Caco-2 (cell line): ENCODE data around the gene NUP88. TPM values are rescaled to one million over a fixed set of nuclear protein-coding genes. Genes with fewer than 3 reads are reported as not detected.

Experiments
- BruUV-seq: library from RNA; stranded (reverse); fragments of 400-500 nt; replicated peaks from 2 replicates; lab custom pipeline; 2021; lab: Mats Ljungman, UMichigan
- CTCF ChIA-PET: fragments of 300-600 bp; sonication (Branson Sonifier 250); formaldehyde crosslinking; loops from one replicate; lab custom pipeline; 2022; ENCODE audit warnings: antibody characterized with exemption; lab: Charles Lee
- POLR2A ChIA-PET: fragments of 300-600 bp; sonication (Branson Sonifier 250); formaldehyde crosslinking; loops from one replicate; lab custom pipeline; 2022; ENCODE audit warnings: antibody characterized with exemption; lab: Charles Lee
- DNase-seq, 2 experiments: peaks; one replicate each; pipeline versions ENCODE4 v3.0.0 to v3.0.0-alpha.2; 2020 to 2022
- H3K27me3 ChIP-seq: replicated peaks from 2 replicates; pipeline ENCODE4 v1.6.0; 2011; ENCODE audit warnings: low read length; ENCODE audit not compliant: control insufficient read depth, insufficient read depth
- H3K36me3 ChIP-seq: 2 replicates; pipeline ENCODE4 v1.5.1; 2011; ENCODE audit warnings: low read length; ENCODE audit not compliant: control insufficient read depth, insufficient read depth
- H3K4me1 ChIP-seq: fragments of 250-450 bp; sonication (Bioruptor Pico); 2 replicates; pipeline ENCODE4 v1.5.1; 2020; ENCODE audit warnings: mild to moderate bottlenecking
- H3K4me3 ChIP-seq: 2 replicates; pipeline ENCODE4 v1.5.1; 2011; ENCODE audit warnings: low read depth, mild to moderate bottlenecking, control low read depth, low read length
- H3K9me3 ChIP-seq: fragments of 250-450 bp; sonication (Bioruptor Pico); 2 replicates; pipeline ENCODE4 v1.5.1; 2020; ENCODE audit warnings: mild to moderate bottlenecking, moderate library complexity
- H3K27ac Mint-ChIP-seq: one replicate; pipeline ENCODE4 v1.8.0; 2022; ENCODE audit warnings: mixed read lengths; ENCODE audit not compliant: unreplicated experiment
- H3K27me3 Mint-ChIP-seq: one replicate; pipeline ENCODE4 v1.8.0; 2022; ENCODE audit warnings: mixed read lengths; ENCODE audit not compliant: insufficient read depth, unreplicated experiment
- H3K36me3 Mint-ChIP-seq: one replicate; pipeline ENCODE4 v1.8.0; 2022; ENCODE audit warnings: mild to moderate bottlenecking, mixed read lengths; ENCODE audit not compliant: insufficient read depth, unreplicated experiment
- H3K4me1 Mint-ChIP-seq: one replicate; pipeline ENCODE4 v1.8.0; 2022; ENCODE audit warnings: low read depth, mixed read lengths; ENCODE audit not compliant: unreplicated experiment
- H3K4me3 Mint-ChIP-seq: one replicate; pipeline ENCODE4 v1.8.0; 2022; ENCODE audit warnings: mild to moderate bottlenecking, moderate library complexity, mixed read lengths; ENCODE audit not compliant: unreplicated experiment
- H3K9me3 Mint-ChIP-seq: one replicate; pipeline ENCODE4 v1.8.0; 2022; ENCODE audit warnings: mixed read lengths; ENCODE audit not compliant: unreplicated experiment
- CTCF ChIP-seq, 2 experiments: fragments of 200-600 bp in 1 of 2; IDR thresholded peaks; 1 replicate in 1 of 2; 2 replicates in 1 of 2; pipeline versions ENCODE4 v1.5.1 to v1.8.0; 2011 to 2022; ENCODE audit warnings: antibody characterized with exemption in 1 of 2, control low read depth in 1 of 2, inconsistent platforms in 1 of 2, low read depth in 1 of 2, low read length in 1 of 2, mild to moderate bottlenecking in 1 of 2, moderate library complexity in 1 of 2; ENCODE audit not compliant: insufficient read depth in 1 of 2, severe bottlenecking in 1 of 2, unreplicated experiment in 1 of 2
- intact Hi-C: fragments of 100-400 bp; cut with micrococcal nuclease; formaldehyde crosslinking; loops from one replicate; pipeline ENCODE4 v1.10.0; 2022; ENCODE audit not compliant: unreplicated experiment
- total RNA-seq: library from RNA; stranded (reverse); gene quantifications from 2 replicates; pipeline ENCODE4 v1.2.3, GENCODE V29; 2022

NUP88 gene
- total RNA-seq, 1 experiment from 2014 or later, result 52.3 TPM

- Mint-ChIP-seq H3K4me3 (no peak overlapping the region), H3K36me3 (peaks cover 12% of the 10 kb centered on the region), H3K27me3 (no peaks in the 10 kb centered on the region), H3K4me1 (no peaks in the 10 kb centered on the region), H3K9me3 (no peaks in the 10 kb centered on the region), H3K27ac (no peak overlapping the region)
- no TSS peak for BruUV-seq
- CTCF ChIA-PET, result no interaction called here
- TF ChIP-seq CTCF (IDR thresholded peaks at IDR 0.05; ENCODE audit: insufficient read depth in 1 of 2, low read depth in 1 of 2, low read length in 1 of 2, severe bottlenecking in 1 of 2, unreplicated experiment in 1 of 2), result no peak
- Histone ChIP-seq H3K36me3 (no peaks in the 10 kb centered on the region), H3K4me3 (no peak overlapping the region), H3K9me3 (no peaks in the 10 kb centered on the region), H3K27me3 (no peaks in the 10 kb centered on the region), H3K4me1 (no peaks in the 10 kb centered on the region)
- intact Hi-C loops, result no loop called here
- POLR2A ChIA-PET, result no interaction called here
- no peak for DNase-seq
These were observed 57.2 kb downstream of the NUP88 start for GRCh38 chr17:5362162-5362811.

GRCh38 chr17:5361426-5361825 is 58.0 kb downstream of the NUP88 start:
- no peak overlapping the region for H3K4me3 Mint-ChIP-seq
- BruUV-seq, result no TSS peak
- peaks cover 12% of the 10 kb centered on the region for H3K36me3 Mint-ChIP-seq
- H3K27ac Mint-ChIP-seq, result no peak overlapping the region
- TF ChIP-seq CTCF (IDR thresholded peaks at IDR 0.05; ENCODE audit: insufficient read depth in 1 of 2, low read depth in 1 of 2, low read length in 1 of 2, severe bottlenecking in 1 of 2, unreplicated experiment in 1 of 2), result no peak
- H3K27me3 Mint-ChIP-seq, result no peaks in the 10 kb centered on the region
- H3K4me1 ChIP-seq, result no peaks in the 10 kb centered on the region
- intact Hi-C loops, result no loop called here
- ChIA-PET CTCF (no interaction called here), POLR2A (no interaction called here)
- H3K9me3 Mint-ChIP-seq, result no peaks in the 10 kb centered on the region
- no peaks in the 10 kb centered on the region for H3K9me3 ChIP-seq
- H3K27me3 ChIP-seq, result no peaks in the 10 kb centered on the region
- no peak overlapping the region for H3K4me3 ChIP-seq
- no peak for DNase-seq
- H3K36me3 ChIP-seq, result no peaks in the 10 kb centered on the region
- H3K4me1 Mint-ChIP-seq, result no peaks in the 10 kb centered on the region

GRCh38 chr17:5355421-5356129 is 63.9 kb downstream of the NUP88 start:
- POLR2A ChIA-PET, result no interaction called here

More at GRCh38 chr17:5355421-5356129, 63.9 kb downstream of the NUP88 start:
- H3K4me3 ChIP-seq, result no peak overlapping the region
- Mint-ChIP-seq H3K27me3 (no peaks in the 10 kb centered on the region), H3K4me1 (no peaks in the 10 kb centered on the region), H3K27ac (no peak overlapping the region), H3K9me3 (no peaks in the 10 kb centered on the region), H3K4me3 (no peak overlapping the region), H3K36me3 (peaks cover 15% of the 10 kb centered on the region)
- CTCF ChIA-PET, result no interaction called here
- H3K9me3 ChIP-seq, result no peaks in the 10 kb centered on the region
- no peaks in the 10 kb centered on the region for H3K27me3 ChIP-seq
- no peaks in the 10 kb centered on the region for H3K36me3 ChIP-seq
- DNase-seq, result no peak
- TF ChIP-seq CTCF (IDR thresholded peaks at IDR 0.05; ENCODE audit: insufficient read depth in 1 of 2, low read depth in 1 of 2, low read length in 1 of 2, severe bottlenecking in 1 of 2, unreplicated experiment in 1 of 2), result no peak
- H3K4me1 ChIP-seq, result no peaks in the 10 kb centered on the region
- intact Hi-C loops, result no loop called here
- no TSS peak for BruUV-seq
